Lung (tissue), 12 donors: ENCODE results near the gene CPNE7. TPM values are rescaled to one million over a fixed set of nuclear protein-coding genes. Genes with fewer than 3 reads are reported as not detected.

Source experiments
- ATAC-seq: fragments of 200-7000 bp; cut with Tn5 transposase; one replicate; pipeline ENCODE4 v1.9.1; 2020; ENCODE audit warnings: moderate number of reproducible peaks; ENCODE audit not compliant: insufficient read depth, low FRiP score
- DNase-seq, 3 donors: peaks; one replicate each; pipeline ENCODE4 v3.0.0-alpha.2; 2013 to 2017
- H3K27ac ChIP-seq, 2 donors: one replicate each; pipeline ENCODE4 v1.5.1; 2013; ENCODE audit warnings: mild to moderate bottlenecking in 2 of 2, moderate library complexity in 2 of 2, control low read depth in 1 of 2, inconsistent platforms in 1 of 2, low read depth in 1 of 2, low read length in 1 of 2
- H3K27me3 ChIP-seq, 3 donors: one replicate each; pipeline ENCODE4 v1.5.1; 2013; ENCODE audit warnings: low read length in 2 of 3; ENCODE audit not compliant: control insufficient read depth in 3 of 3, insufficient read depth in 3 of 3
- H3K36me3 ChIP-seq, 4 donors: one replicate each; pipeline ENCODE4 v1.5.1; 2013; ENCODE audit warnings: low read length in 4 of 4, mild to moderate bottlenecking in 1 of 4, moderate library complexity in 1 of 4; ENCODE audit not compliant: control insufficient read depth in 4 of 4, insufficient read depth in 4 of 4
- H3K4me1 ChIP-seq, 5 donors: one replicate each; pipeline ENCODE4 v1.5.1; 2013; ENCODE audit warnings: low read length in 5 of 5, mild to moderate bottlenecking in 2 of 5, moderate library complexity in 1 of 5; ENCODE audit not compliant: control insufficient read depth in 5 of 5, insufficient read depth in 5 of 5
- H3K4me3 ChIP-seq: one replicate; pipeline ENCODE4 v1.5.1; 2013; ENCODE audit warnings: mild to moderate bottlenecking, control low read depth, moderate library complexity
- H3K9ac ChIP-seq, 2 donors: one replicate each; pipeline ENCODE4 v1.5.1; 2013; ENCODE audit warnings: low read length in 2 of 2, control low read depth in 1 of 2; ENCODE audit not compliant: insufficient read depth in 1 of 2
- H3K9me3 ChIP-seq, 4 donors: one replicate each; pipeline ENCODE4 v1.5.1; 2013; ENCODE audit warnings: low read length in 3 of 4, mild to moderate bottlenecking in 1 of 4, moderate library complexity in 1 of 4; ENCODE audit not compliant: control insufficient read depth in 4 of 4, insufficient read depth in 3 of 4
- CTCF ChIP-seq: IDR thresholded peaks from 2 replicates; pipeline ENCODE4 v1.5.1; 2012; ENCODE audit warnings: mild to moderate bottlenecking; ENCODE audit errors: control extremely low read depth, extremely low read depth
- WGBS, 2 donors: extraction: QIAGEN DNeasy Blood & Tissue Kit; methylation state at CpG; one replicate each; pipeline ENCODE4 v1.1.7; 2013; 5-methylcytosine and 5-hydroxymethylcytosine counted together
- polyA plus RNA-seq, 2 donors: library from polyadenylated mRNA; stranded (reverse); fragments of 200-250 nt; gene quantifications; one replicate each; pipeline ENCODE4 v1.2.1, GENCODE V29; 2013
- total RNA-seq, 2 donors: library from RNA; depleted of rRNA in 1 of 2; stranded (reverse); fragments of >200 nt in 1 of 2; gene quantifications; one replicate each; pipeline ENCODE4 v1.2.1, GENCODE V29; 2014 to 2021
- donor health status: control.
- donor health status: control.
- donor health status: Bipolar disorder and iron deficiency.
- donor health status: healthy.
- donor health status: DM: yes; HTN: yes; CAD: no.

Gene CPNE7
- total and polyA plus RNA-seq, 4 donors = 0.65 to 2.2 (median 1.2) TPM

- H3K9ac ChIP-seq = no peak overlapping the region
- 86 to 96% methylated on average over 12 of the region's 12 CpGs for WGBS, 2 donors
- DNase-seq = no peak
Observed at GRCh38 chr16:89636663-89637062, 61.1 kb downstream of the CPNE7 start.

GRCh38 chr16:89637379-89637778 lies 61.8 kb downstream of the CPNE7 start:
- H3K9ac ChIP-seq = no peak overlapping the region
- no peaks in the 10 kb centered on the region for H3K36me3 ChIP-seq
- peaks cover 0 to 5% (median 2%) of the 10 kb centered on the region in 3 donors for H3K27me3 ChIP-seq
- H3K4me1 ChIP-seq = peaks cover 0 to 8% (median 0%) of the 10 kb centered on the region in 5 donors
- H3K9me3 ChIP-seq = peaks cover 0 to 2% (median 0%) of the 10 kb centered on the region in 4 donors
- H3K27ac ChIP-seq = no peak overlapping the region
- no peak for TF ChIP-seq CTCF
- DNase-seq = no peak
- no peak for ATAC-seq
- H3K4me3 ChIP-seq = no peak overlapping the region
- WGBS, 2 donors = 79 to 87% methylated on average over 10 of the region's 10 CpGs

More at GRCh38 chr16:89636663-89637062, 61.1 kb downstream of the CPNE7 start:
- no peak for TF ChIP-seq CTCF
- no peaks in the 10 kb centered on the region for H3K36me3 ChIP-seq
- peaks cover 0 to 5% (median 2%) of the 10 kb centered on the region in 3 donors for H3K27me3 ChIP-seq
- H3K4me1 ChIP-seq = peaks cover 0 to 8% (median 0%) of the 10 kb centered on the region in 5 donors
- no peak overlapping the region for H3K4me3 ChIP-seq
- ATAC-seq = no peak
- peaks cover 0 to 2% (median 0%) of the 10 kb centered on the region in 4 donors for H3K9me3 ChIP-seq
- no peak overlapping the region for H3K27ac ChIP-seq

- Histone ChIP-seq H3K9ac (no peak overlapping the region), H3K27ac (no peak overlapping the region), H3K36me3 (no peaks in the 10 kb centered on the region), H3K4me3 (no peak overlapping the region), H3K9me3 (peaks cover 0 to 2% (median 0%) of the 10 kb centered on the region in 4 donors), H3K4me1 (peaks cover 0 to 8% (median 0%) of the 10 kb centered on the region in 5 donors), H3K27me3 (peaks cover 0 to 5% (median 2%) of the 10 kb centered on the region in 3 donors)
- WGBS, 2 donors = 78 to 83% methylated on average over 8 to 10 of the region's 10 CpGs
- DNase-seq = no peak
- no peak for ATAC-seq
- no peak for TF ChIP-seq CTCF
Observed at GRCh38 chr16:89638455-89638854, 62.9 kb downstream of the CPNE7 start.

- H3K4me1 ChIP-seq = peaks cover 0 to 8% (median 0%) of the 10 kb centered on the region in 5 donors
- H3K27ac ChIP-seq = no peak overlapping the region
- H3K9ac ChIP-seq = no peak overlapping the region
- H3K9me3 ChIP-seq = peaks cover 0 to 2% (median 0%) of the 10 kb centered on the region in 4 donors
- H3K36me3 ChIP-seq = peaks cover 0 to 6% (median 0%) of the 10 kb centered on the region in 4 donors
- DNase-seq = no peak
- 71 to 92% methylated on average over 6 of the region's 6 CpGs for WGBS, 2 donors
- peaks cover 0 to 4% (median 2%) of the 10 kb centered on the region in 3 donors for H3K27me3 ChIP-seq
- TF ChIP-seq CTCF = no peak
- H3K4me3 ChIP-seq = no peak overlapping the region
- ATAC-seq = no peak
Observed at GRCh38 chr16:89639385-89639784, 63.8 kb downstream of the CPNE7 start.
